ENCODE measurements around the gene HPSE2.

Gene HPSE2

DNA sequence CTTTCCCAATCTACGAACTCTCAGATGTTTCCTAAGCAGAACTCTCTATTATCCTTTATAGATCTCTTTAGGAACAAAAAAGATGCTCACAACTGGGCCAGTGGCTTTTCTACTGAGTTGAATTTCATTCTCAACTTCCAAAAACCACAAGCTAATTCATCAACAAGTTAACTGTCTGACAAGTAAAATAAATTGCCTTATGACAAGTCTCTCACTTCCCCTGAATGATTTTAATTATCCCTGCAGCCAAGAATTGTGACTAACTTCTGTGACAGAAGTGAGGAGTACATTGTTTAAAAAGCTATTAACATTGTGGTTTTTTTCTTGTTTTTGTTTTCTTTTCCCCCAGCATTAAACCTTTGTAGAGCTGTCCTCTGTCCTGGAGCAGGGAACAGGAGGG is 343.1 kb downstream of the HPSE2 start:
- H3K4me3 ChIP-seq (ENCODE audit: low read depth, low read length), result no peak overlapping the region
- TF ChIP-seq, protein P1, sequence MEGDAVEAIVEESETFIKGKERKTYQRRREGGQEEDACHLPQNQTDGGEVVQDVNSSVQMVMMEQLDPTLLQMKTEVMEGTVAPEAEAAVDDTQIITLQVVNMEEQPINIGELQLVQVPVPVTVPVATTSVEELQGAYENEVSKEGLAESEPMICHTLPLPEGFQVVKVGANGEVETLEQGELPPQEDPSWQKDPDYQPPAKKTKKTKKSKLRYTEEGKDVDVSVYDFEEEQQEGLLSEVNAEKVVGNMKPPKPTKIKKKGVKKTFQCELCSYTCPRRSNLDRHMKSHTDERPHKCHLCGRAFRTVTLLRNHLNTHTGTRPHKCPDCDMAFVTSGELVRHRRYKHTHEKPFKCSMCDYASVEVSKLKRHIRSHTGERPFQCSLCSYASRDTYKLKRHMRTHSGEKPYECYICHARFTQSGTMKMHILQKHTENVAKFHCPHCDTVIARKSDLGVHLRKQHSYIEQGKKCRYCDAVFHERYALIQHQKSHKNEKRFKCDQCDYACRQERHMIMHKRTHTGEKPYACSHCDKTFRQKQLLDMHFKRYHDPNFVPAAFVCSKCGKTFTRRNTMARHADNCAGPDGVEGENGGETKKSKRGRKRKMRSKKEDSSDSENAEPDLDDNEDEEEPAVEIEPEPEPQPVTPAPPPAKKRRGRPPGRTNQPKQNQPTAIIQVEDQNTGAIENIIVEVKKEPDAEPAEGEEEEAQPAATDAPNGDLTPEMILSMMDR (IDR thresholded peaks at IDR 0.05; ENCODE audit: control insufficient read depth, extremely low read depth, insufficient read depth), result no peak
- DNase-seq (ENCODE audit: low read depth), result no peak

DNA sequence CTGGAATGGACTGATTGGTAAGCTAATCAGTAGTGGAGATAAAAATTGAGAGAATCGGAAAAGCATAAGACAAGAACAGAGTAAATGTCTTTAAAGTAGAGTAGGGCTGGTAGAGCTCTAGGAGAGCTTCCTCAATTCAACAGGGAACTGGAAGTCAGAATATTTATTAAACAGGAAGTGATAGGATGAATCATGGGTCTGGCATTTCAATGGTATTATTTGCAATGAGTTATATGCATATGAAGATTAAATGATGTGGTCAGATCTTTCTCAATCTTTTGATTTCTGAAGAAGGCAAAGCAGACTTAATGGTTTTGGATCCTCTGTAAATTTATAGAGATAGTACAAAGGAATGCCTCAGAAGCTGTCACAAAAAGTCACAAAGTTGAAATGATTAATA is 349.0 kb downstream of the HPSE2 start:
- no peak overlapping the region for H3K4me3 ChIP-seq (ENCODE audit: low read depth, low read length)

DNA sequence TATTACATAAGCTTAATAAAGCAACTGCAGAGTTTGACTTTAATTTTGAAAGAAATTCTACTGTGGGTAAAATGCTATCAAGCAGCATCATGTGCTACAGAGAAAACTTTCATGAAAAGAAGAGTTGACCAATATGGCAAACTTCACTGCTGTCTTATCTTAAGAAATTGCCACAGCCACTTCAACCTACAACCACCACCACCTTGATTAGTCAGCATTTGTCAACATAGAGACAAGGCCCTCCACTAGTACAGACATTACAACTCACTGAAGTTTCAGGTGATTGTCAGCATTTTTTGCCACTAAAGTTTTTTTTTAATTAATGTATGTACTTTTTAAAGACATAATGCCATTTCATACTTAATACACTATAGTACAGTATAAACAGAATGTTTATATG is 350.3 kb downstream of the HPSE2 start:
- TF ChIP-seq, protein P1 (IDR thresholded peaks at IDR 0.05; ENCODE audit: control insufficient read depth, extremely low read depth, insufficient read depth), result no peak
- H3K4me3 ChIP-seq (ENCODE audit: low read depth, low read length), result no peak overlapping the region
- DNase-seq (ENCODE audit: low read depth), result no peak

More for the DNA sequence above, 349.0 kb downstream of the HPSE2 start:
- no peak for DNase-seq (ENCODE audit: low read depth)
- TF ChIP-seq, protein P1 (IDR thresholded peaks at IDR 0.05; ENCODE audit: control insufficient read depth, extremely low read depth, insufficient read depth), result no peak

DNA sequence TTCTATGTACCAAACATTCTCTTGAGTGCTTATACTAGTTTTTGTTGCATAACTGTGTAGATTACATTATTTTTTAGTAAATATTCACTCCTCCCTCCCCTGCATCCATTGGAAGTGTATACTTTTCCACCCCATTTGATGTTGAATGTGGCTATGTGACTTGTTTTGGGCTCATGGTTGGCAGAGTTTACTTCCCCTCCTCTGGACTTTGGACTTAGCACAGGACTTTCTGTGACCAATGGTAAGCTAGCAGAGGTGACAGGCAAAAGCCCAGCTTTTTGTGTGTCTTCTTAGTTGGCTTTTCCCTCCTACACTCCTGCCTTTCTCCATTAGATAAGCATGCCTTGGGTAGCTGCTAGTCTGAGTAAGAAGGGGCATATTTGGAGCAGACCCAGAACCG is 353.9 kb downstream of the HPSE2 start:
- TF ChIP-seq, protein P1 (IDR thresholded peaks at IDR 0.05; ENCODE audit: control insufficient read depth, extremely low read depth, insufficient read depth), result no peak
- no peak for DNase-seq (ENCODE audit: low read depth)
- H3K4me3 ChIP-seq (ENCODE audit: low read depth, low read length), result no peak overlapping the region

DNA sequence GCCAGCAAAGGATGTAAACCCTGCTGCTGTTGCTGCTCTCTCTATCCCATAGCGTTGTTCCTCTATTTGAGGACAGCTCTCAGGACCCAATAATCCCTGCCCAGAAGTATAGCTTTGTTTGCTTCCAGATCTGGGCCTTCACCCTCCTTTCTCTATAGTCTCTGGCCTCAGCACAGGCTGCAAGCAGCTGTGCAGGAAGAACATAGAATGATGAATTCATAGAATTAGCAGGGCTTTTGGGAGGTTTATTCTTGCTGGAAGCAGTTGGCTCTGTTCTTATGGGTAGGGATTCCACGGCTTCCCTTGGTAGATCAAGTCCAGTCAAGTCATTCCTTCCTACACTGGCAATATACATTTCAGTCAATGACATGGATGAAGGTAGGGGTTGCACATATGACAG is 354.7 kb downstream of the HPSE2 start:
- no peak overlapping the region for H3K4me3 ChIP-seq (ENCODE audit: low read depth, low read length)
- TF ChIP-seq, protein P1 (IDR thresholded peaks at IDR 0.05; ENCODE audit: control insufficient read depth, extremely low read depth, insufficient read depth), result no peak
- no peak for DNase-seq (ENCODE audit: low read depth)

DNA sequence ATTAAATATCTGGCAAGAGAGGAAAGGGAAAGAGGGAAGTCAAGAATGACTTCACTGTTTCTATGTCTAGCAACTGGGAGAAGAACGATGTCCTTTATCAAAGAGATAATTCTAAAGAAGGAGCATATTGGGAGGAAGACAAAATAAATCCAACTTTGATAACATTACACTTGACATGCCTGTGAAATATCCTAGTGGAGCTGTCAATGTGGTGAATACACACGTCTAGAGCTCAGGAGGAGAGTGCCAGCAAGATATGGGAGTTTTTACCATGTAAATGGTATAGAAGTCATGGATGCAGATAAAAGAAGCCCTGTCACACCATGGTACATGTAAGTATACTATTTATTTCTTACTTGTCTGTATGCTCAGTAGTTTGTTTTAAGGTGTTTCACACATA is 356.7 kb downstream of the HPSE2 start:
- TF ChIP-seq, protein P1 (IDR thresholded peaks at IDR 0.05; ENCODE audit: control insufficient read depth, extremely low read depth, insufficient read depth), result no peak
- H3K4me3 ChIP-seq (ENCODE audit: low read depth, low read length), result no peak overlapping the region
- no peak for DNase-seq (ENCODE audit: low read depth)

DNA sequence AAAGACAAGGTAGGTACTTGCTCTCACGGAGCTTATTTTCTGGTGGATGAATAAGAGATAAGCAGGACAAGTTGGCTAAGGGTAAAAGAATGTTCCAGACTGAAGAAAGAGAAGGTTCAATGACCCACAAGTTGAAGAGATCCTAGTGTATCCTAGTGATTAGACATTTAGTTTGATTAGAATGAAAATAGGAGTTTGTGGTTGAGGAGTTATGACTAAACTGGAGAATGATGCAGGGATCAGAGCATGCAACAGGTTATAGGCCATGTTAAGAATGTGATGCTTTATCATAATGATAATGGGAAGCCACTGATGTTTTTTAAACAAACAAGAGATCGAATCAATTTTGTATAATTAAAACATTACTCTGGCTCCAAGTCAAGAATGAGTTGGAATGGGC is 357.2 kb downstream of the HPSE2 start:
- DNase-seq (ENCODE audit: low read depth), result no peak
- H3K4me3 ChIP-seq (ENCODE audit: low read depth, low read length), result no peak overlapping the region
- TF ChIP-seq, protein P1 (IDR thresholded peaks at IDR 0.05; ENCODE audit: control insufficient read depth, extremely low read depth, insufficient read depth), result no peak
